Stimulated activated naive CD8-positive, alpha-beta T cell treated with anti-CD3 and anti-CD28 coated beads, Interleukin-15, Interleukin-2, amounts not matched to agents 100 ng/mL and 50 ng/mL, for 24 hours (primary cell): ENCODE data around the gene ZBTB20.

Experiments
- H3K27ac Mint-ChIP-seq: one replicate; pipeline ENCODE4 v1.8.0; 2021; ENCODE audit warnings: mild to moderate bottlenecking, mixed read lengths
- H3K27me3 Mint-ChIP-seq: one replicate; pipeline ENCODE4 v1.8.0; 2021; ENCODE audit warnings: mixed read lengths
- H3K36me3 Mint-ChIP-seq: one replicate; pipeline ENCODE4 v1.8.0; 2021; ENCODE audit warnings: low read depth, mixed read lengths
- H3K4me1 Mint-ChIP-seq: one replicate; pipeline ENCODE4 v1.8.0; 2021; ENCODE audit warnings: low read depth, mixed read lengths
- H3K4me3 Mint-ChIP-seq: one replicate; pipeline ENCODE4 v1.8.0; 2021; ENCODE audit warnings: mild to moderate bottlenecking, mixed read lengths
- H3K9me3 Mint-ChIP-seq: one replicate; pipeline ENCODE4 v1.8.0; 2021; ENCODE audit warnings: mixed read lengths

Gene ZBTB20

DNA sequence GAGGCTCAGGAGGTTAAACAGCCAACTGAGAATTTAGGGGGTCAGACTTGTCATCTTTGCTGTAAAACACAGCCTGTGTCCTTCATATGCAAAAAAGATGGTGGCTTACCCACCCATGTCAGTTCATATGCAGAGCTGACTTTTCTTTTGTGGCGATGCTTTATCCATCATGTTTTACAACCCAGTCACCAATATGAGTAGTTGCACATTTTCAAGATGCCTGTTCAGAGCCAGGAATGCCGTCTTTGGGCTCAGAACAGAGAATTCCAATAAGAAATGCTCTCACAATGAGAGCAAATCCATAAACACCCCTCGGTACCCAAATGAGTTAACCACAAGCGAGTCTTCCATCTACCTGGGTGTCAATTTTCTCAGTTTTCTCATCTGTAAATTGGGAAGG lies 769.7 kb downstream of the ZBTB20 start:
- Mint-ChIP-seq H3K27me3 (no peaks in the 10 kb centered on the region), H3K4me3 (no peak overlapping the region), H3K4me1 (peaks cover 2% of the 10 kb centered on the region), H3K27ac (no peak overlapping the region), H3K36me3 (peaks cover 12% of the 10 kb centered on the region), H3K9me3 (no peaks in the 10 kb centered on the region)

DNA sequence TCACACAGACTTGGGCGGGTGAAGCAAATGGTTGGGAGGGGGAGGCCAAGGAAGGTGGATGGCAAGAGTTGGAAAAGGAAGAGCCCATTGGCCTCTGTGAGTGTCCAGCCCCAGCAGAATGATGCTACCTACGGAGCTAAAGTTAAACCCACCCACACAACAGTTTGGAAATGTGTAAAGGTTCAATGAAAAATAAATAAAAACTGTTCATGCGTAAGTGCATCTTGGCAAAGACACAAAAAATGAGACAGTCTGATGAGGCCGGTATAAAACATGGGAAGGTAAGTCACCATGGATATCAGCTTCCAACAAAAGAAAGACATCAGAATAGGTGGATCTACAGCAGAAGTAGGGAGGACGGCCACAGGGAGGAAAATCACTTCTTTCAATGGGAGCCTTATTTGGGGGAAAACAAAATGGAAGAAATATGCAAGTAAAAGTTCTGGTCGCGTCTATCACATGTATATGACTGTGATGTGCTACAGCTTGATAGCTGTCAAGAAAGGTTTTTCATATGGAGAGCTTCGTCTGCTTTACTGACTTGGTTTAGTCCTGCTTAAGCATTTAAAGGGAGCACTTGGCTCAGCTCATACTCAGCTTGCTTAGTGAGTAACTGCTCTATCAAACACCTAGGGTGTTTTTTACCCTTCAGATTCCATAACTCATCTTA lies 770.4 kb downstream of the ZBTB20 start:
- H3K4me3 Mint-ChIP-seq, result no peak overlapping the region
- H3K9me3 Mint-ChIP-seq, result no peaks in the 10 kb centered on the region
- H3K36me3 Mint-ChIP-seq, result peaks cover 12% of the 10 kb centered on the region
- peaks cover 2% of the 10 kb centered on the region for H3K4me1 Mint-ChIP-seq
- no peaks in the 10 kb centered on the region for H3K27me3 Mint-ChIP-seq
- H3K27ac Mint-ChIP-seq, result no peak overlapping the region

DNA sequence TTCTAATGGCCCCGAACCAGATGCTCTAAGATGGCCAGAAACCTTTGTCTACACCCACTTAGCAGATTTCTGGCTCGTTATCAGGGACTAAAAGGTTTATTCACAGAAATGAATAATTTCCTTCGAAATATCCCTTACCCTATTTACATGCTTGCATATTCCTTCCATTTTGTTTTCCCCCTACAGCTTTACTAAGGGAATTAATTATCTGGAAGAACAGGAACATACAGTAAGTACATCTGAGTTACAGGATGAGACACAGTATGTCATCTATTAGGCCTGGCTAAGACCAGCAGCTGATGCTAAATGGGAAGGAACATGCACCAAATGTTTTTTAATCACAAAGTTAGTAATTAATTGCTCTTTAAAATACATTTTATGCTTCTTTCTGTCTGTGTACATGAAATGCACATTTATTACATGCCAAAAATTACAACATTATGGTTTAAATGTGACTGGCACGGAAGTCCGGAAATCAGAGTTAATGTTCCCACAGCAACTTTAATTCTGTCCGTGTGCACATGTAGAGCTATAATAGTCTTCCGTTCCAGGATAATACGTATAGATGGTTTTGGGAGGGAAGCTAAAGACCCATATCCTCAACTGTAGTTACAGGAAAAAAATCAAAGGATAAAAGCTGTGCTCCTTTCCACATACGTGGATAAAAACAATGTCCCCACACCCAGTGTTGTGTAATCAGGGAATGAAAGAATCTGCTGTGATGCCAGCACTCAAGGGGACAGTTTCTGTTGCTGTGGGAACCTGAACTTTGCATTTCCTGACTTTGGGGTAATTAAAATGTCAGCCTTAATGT lies 771.3 kb downstream of the ZBTB20 start:
- no peaks in the 10 kb centered on the region for H3K9me3 Mint-ChIP-seq
- peaks cover 2% of the 10 kb centered on the region for H3K4me1 Mint-ChIP-seq
- H3K27ac Mint-ChIP-seq, result no peak overlapping the region
- no peaks in the 10 kb centered on the region for H3K27me3 Mint-ChIP-seq
- H3K4me3 Mint-ChIP-seq, result no peak overlapping the region
- H3K36me3 Mint-ChIP-seq, result peaks cover 12% of the 10 kb centered on the region

DNA sequence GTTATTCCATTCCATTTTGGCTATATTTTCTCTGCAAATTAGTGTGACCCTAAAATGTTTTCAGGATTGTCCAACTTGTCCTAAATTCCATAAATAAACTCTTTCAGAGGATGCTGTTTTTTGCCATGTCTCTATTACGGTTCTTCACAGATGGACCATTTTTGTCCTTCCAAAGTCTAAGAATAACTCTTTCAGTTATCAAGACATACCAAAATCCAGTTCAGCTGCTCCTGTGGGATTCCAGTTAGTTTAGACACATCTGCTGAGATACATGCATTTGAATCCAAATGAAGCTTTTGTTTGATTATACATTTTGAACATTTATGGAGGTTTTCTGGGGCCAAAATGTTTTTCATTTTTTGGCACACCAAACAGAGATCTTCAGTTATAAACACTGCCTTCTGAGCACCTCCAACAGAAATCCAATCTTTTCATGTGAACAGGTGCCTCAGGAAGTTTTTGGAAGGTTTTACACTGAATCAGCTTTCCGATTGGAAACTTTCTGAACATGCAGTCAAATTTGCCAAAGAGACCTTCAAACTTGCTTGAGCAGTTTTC lies 772.6 kb downstream of the ZBTB20 start:
- peaks cover 12% of the 10 kb centered on the region for H3K36me3 Mint-ChIP-seq
- H3K9me3 Mint-ChIP-seq, result no peaks in the 10 kb centered on the region
- peaks cover 2% of the 10 kb centered on the region for H3K4me1 Mint-ChIP-seq
- H3K27me3 Mint-ChIP-seq, result no peaks in the 10 kb centered on the region
- H3K4me3 Mint-ChIP-seq, result no peak overlapping the region
- H3K27ac Mint-ChIP-seq, result no peak overlapping the region

DNA sequence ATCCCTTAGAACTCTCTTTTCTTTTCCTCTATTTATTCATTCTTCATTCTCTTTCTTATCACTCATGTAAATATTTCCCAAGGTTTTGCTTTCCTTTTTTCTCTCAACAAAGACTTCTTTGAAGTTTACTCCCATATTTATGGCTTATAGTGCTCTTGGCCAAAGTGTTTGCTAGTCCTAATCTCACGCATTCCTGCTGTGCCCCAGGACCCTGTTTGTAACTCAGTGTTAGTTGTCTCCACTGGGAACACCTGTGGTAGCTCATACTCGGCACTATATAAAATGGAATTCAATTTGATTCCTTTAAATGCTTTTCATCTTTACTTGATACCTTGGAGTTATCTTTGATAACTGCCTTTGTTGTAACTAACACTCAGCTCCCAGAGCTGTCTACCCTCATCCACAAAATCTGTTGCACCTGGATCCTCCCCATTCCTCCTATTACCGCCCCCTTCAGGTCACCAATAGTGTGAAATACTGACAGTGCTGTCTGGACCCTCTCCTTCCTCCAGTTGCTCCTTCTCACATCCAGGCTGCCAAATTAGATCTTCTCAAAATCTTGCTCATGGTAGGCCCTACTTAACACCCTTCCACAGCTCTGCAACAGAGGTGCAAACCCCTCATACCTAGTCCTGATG lies 776.4 kb downstream of the ZBTB20 start:
- Mint-ChIP-seq H3K4me1 (no peaks in the 10 kb centered on the region), H3K27ac (no peak overlapping the region), H3K36me3 (no peaks in the 10 kb centered on the region), H3K4me3 (no peak overlapping the region), H3K9me3 (no peaks in the 10 kb centered on the region), H3K27me3 (no peaks in the 10 kb centered on the region)

DNA sequence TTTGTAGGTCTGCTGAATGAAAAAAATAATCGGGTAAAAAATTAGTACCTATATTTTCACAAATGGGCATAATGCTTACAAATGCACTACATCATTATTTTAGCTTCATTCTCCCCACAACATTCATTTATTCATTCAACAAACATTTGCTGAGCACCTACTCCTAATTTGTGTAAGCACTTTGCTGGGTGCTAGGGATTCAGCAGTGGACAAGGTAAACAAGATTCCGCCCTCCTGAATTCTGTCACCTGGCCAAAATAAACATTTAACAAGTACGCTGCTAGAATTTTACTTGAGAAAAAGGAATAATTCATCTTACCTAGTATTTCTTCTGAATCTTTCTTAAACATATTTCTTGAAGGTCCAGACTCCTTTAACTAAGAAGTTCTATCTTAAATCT lies 781.2 kb downstream of the ZBTB20 start:
- Mint-ChIP-seq H3K27me3 (no peaks in the 10 kb centered on the region), H3K4me1 (peaks cover 23% of the 10 kb centered on the region), H3K9me3 (no peaks in the 10 kb centered on the region), H3K27ac (no peak overlapping the region), H3K36me3 (no peaks in the 10 kb centered on the region), H3K4me3 (no peak overlapping the region)

DNA sequence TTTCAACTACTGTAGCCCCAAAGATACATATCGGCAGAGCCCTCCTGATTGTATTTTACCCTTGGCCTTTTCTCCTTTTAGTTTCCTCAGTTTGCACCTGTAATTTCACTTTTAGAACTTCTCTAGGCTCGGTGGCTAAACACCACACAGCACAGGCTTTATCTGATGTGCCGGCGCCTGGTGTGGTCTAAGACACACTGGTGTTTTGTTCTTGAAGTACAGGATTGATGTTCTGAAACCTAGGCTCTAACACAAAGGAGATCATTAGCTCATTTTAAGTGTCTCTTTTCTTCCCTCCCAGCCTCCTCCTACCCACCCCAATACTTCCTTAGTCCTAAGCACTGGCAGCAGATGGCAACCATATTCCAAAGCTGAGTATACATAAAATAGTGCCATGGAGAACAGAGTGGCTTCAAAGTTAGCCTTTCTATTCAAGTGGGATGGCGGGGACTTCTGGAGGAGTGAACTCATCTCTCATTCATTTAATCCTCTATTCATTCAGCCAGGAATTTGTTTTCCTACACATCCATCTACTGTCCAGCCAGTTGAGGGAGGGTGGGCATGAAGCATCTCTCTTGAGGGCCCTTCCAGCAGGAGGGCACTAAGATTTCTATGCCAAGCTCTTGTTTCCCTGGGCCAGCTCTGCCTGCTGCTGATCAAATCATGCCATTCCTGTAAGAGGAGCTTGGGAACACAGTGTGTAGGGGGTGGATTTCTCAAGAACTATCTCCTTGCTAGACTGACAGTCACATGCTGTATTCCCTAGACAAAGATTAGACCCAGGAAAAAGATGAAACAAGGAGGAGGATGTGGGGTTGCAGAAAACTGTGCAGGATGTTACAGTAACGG lies 782.1 kb downstream of the ZBTB20 start:
- Mint-ChIP-seq H3K36me3 (no peaks in the 10 kb centered on the region), H3K4me3 (no peak overlapping the region), H3K27ac (no peak overlapping the region), H3K4me1 (peaks cover 26% of the 10 kb centered on the region), H3K27me3 (no peaks in the 10 kb centered on the region), H3K9me3 (no peaks in the 10 kb centered on the region)

DNA sequence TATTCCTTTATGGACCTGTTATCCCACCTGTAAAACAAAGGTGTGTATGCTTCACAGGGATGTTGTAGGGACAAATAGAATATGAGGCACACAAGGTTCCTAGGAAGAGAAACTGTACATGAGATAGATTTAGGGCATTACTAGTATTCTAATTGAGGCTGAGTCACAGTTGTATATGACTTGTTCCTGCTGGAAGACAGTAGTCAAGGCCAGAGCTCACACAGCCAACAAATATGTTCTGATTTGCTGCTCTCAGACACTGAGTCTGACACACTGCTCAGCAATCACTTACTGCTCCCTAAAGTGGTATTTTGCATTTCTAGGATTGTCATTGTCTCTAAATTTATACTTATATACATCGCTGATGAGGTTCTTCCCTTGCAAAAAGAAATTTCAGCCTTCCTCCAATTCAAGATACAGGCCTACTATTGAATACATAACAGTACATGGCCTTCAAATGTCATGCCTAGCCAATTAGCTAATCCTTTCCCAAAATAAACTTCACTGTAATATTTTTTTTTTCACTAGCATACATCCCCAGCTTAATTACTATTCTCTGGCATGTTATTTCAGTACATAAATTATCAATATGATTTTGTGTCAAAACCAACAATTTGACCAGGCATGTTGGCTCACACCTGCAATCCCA lies 783.4 kb downstream of the ZBTB20 start:
- H3K27ac Mint-ChIP-seq, result no peak overlapping the region
- no peaks in the 10 kb centered on the region for H3K36me3 Mint-ChIP-seq
- H3K27me3 Mint-ChIP-seq, result no peaks in the 10 kb centered on the region
- H3K4me1 Mint-ChIP-seq, result peaks cover 26% of the 10 kb centered on the region
- no peak overlapping the region for H3K4me3 Mint-ChIP-seq
- no peaks in the 10 kb centered on the region for H3K9me3 Mint-ChIP-seq

DNA sequence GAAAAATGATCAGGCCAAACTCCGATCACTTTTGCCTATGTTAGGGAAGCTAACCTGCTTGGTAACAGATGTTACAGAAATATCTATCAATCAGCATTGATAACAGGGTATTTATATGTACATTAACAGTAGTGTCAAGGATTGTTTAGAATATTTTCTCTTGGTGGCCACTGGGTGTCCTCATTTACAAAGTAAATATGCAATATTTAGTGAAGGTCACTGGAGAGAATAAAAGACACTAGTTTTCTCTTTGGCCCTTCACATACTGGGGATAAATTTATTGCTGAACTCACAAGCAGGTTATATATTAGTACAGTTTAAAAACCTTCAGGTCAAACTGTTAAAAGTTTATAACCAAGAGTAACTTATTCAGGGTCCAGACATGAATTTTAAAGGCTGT lies 784.3 kb downstream of the ZBTB20 start:
- H3K27ac Mint-ChIP-seq, result peak overlapping the region; percentile 34
- H3K9me3 Mint-ChIP-seq, result no peaks in the 10 kb centered on the region
- no peak overlapping the region for H3K4me3 Mint-ChIP-seq
- H3K36me3 Mint-ChIP-seq, result no peaks in the 10 kb centered on the region
- H3K27me3 Mint-ChIP-seq, result no peaks in the 10 kb centered on the region
- peaks cover 26% of the 10 kb centered on the region for H3K4me1 Mint-ChIP-seq

DNA sequence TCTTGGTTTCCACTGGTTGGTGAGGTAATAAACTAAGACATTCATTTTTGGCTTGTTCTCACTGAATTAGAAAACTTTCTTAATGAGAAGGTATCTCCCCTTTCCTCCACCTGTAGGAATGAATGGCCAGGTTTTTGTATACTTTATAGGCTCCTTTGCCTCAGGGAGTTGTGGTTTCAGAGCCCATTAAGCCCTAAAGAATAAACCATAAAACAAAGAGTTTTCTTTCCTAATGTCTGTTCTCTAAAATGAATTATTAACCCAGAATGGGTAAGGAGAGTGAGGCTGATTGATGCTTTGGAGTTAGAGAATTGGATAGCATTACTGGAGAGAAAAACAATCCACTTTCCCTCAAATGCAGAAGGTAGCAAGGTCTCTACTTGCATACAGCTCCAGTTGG lies 785.7 kb downstream of the ZBTB20 start:
- peak overlapping the region; percentile 57 for H3K27ac Mint-ChIP-seq
- H3K4me3 Mint-ChIP-seq, result no peak overlapping the region
- H3K9me3 Mint-ChIP-seq, result no peaks in the 10 kb centered on the region
- H3K36me3 Mint-ChIP-seq, result no peaks in the 10 kb centered on the region
- peaks cover 26% of the 10 kb centered on the region for H3K4me1 Mint-ChIP-seq
- H3K27me3 Mint-ChIP-seq, result no peaks in the 10 kb centered on the region

DNA sequence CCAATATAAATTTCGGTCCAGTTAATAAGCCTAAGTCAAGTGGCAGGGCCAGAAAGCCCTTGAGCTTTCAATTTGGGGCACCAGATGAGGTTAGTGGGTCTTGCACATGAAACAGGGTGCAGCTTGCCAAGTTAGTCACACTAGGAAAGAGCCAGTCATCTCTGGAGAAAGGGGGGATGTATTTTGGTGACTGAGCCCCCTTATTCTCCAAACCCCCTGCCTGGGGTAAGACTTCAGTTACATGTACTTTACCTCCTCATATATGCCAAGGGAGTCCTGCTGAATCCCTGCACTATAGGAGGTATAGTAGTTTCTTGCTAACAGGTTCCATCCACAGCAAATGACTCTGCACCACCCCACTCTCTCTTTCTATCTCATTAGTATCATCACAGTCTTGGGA lies 790.6 kb downstream of the ZBTB20 start:
- no peaks in the 10 kb centered on the region for H3K27me3 Mint-ChIP-seq
- H3K36me3 Mint-ChIP-seq, result no peaks in the 10 kb centered on the region
- peaks cover 9% of the 10 kb centered on the region for H3K4me1 Mint-ChIP-seq
- H3K4me3 Mint-ChIP-seq, result no peak overlapping the region
- H3K27ac Mint-ChIP-seq, result no peak overlapping the region
- H3K9me3 Mint-ChIP-seq, result no peaks in the 10 kb centered on the region

DNA sequence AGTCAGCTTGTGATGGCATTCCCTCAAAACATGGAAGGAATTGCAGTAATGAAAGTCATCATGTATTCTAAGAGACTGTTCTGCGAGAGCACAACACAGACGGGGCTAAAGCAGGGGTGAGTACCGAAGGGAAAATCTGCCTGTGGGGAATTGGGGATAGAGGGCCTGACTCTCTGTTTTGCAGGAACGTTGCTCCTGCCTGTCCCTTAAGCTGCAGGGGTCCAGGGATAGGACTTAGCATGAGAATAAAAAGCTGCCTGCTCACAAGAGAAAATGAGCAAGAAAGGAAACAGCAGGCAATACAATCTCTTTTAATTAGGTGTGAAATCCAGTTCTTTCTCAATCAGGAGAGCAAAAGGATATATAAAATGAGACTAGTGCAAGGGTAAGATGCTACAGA lies 791.0 kb downstream of the ZBTB20 start:
- Mint-ChIP-seq H3K4me1 (peaks cover 4% of the 10 kb centered on the region), H3K4me3 (no peak overlapping the region), H3K27me3 (no peaks in the 10 kb centered on the region), H3K9me3 (no peaks in the 10 kb centered on the region), H3K27ac (no peak overlapping the region), H3K36me3 (peaks cover under 1% of the 10 kb centered on the region)

DNA sequence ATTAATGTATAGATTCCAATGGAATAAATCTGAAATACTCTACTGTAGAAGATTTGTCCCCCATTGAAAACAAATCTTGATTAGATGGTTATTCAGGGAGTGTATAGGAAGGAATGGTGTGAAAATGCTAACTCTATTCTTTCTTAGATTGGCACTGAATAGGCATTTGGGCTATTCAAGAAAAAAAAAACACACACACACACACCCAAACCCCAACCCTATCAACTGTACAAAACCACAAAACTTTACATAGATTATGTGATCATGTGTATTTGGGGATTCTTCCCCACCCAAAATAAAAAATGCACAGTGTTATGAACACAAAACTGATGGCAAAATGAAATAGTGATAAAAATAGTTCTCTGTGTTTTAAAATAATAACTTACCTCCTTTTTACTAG lies 791.4 kb downstream of the ZBTB20 start:
- H3K9me3 Mint-ChIP-seq, result no peaks in the 10 kb centered on the region
- no peak overlapping the region for H3K4me3 Mint-ChIP-seq
- peaks cover 2% of the 10 kb centered on the region for H3K4me1 Mint-ChIP-seq
- H3K27ac Mint-ChIP-seq, result no peak overlapping the region
- peaks cover 5% of the 10 kb centered on the region for H3K36me3 Mint-ChIP-seq
- H3K27me3 Mint-ChIP-seq, result no peaks in the 10 kb centered on the region

DNA sequence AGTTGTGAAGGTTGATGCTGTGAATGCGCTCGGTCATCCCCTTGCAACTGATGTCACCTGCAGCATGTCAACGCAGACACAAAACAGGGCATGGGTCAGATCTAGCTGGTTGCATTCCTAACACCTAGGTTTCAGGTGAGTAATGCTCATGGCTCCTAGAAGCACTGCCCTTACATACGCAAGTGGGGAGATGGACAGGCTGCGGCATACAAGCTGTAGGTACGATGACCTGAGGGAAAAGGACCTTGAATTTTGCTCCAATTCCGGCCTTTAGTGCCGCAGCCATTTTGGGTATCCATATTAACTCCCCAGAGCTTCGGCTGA lies 795.3 kb downstream of the ZBTB20 start:
- no peak overlapping the region for H3K4me3 Mint-ChIP-seq

More for the DNA sequence above, 795.3 kb downstream of the ZBTB20 start:
- H3K27me3 Mint-ChIP-seq, result no peaks in the 10 kb centered on the region
- no peaks in the 10 kb centered on the region for H3K4me1 Mint-ChIP-seq
- H3K27ac Mint-ChIP-seq, result no peak overlapping the region
- H3K36me3 Mint-ChIP-seq, result peaks cover 17% of the 10 kb centered on the region
- H3K9me3 Mint-ChIP-seq, result no peaks in the 10 kb centered on the region
